ENCODE results near the gene GAS7.

DNA sequence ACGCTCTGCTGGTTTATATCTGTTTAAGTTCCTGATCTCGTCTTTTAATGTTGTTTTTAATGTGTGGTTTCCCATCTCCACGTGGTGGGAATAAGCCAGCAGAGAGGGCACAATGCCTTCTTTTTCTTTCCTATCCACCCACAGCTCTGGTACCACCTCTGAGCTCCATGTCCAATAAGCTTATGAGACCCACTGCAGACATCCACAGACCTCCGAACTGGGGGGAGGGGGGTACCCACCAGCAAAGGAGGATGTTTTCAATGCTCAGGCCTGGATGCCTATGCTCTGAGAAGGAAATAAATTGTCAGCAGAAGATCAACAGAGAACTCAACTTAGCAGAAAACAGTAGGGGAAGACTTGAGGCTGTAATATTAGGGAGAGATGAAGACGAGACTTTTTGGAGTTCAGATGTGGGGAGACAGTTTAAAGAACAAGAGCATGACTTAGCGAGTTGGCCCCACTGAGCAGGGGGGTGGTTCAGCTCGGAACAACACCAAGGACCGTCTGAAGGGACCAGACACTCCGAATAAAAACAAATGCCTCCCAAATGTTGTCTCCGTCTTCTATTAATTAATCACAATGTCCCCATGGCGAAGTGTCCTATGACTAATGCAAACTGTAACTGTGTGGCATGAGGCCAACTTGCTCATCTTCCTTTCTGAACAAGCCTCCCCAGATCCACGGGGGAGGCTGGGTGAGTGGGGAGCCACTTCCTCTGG lies 62.7 kb downstream of the GAS7 start:
- TF ChIP-seq, protein P1, sequence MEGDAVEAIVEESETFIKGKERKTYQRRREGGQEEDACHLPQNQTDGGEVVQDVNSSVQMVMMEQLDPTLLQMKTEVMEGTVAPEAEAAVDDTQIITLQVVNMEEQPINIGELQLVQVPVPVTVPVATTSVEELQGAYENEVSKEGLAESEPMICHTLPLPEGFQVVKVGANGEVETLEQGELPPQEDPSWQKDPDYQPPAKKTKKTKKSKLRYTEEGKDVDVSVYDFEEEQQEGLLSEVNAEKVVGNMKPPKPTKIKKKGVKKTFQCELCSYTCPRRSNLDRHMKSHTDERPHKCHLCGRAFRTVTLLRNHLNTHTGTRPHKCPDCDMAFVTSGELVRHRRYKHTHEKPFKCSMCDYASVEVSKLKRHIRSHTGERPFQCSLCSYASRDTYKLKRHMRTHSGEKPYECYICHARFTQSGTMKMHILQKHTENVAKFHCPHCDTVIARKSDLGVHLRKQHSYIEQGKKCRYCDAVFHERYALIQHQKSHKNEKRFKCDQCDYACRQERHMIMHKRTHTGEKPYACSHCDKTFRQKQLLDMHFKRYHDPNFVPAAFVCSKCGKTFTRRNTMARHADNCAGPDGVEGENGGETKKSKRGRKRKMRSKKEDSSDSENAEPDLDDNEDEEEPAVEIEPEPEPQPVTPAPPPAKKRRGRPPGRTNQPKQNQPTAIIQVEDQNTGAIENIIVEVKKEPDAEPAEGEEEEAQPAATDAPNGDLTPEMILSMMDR (IDR thresholded peaks at IDR 0.05) = no peak
- TF ChIP-seq, protein P2, sequence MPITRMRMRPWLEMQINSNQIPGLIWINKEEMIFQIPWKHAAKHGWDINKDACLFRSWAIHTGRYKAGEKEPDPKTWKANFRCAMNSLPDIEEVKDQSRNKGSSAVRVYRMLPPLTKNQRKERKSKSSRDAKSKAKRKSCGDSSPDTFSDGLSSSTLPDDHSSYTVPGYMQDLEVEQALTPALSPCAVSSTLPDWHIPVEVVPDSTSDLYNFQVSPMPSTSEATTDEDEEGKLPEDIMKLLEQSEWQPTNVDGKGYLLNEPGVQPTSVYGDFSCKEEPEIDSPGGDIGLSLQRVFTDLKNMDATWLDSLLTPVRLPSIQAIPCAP (CRISPR knock-in tag; IDR thresholded peaks at IDR 0.05) = no peak
- TF ChIP-seq ZNF121 (CRISPR knock-in tag; IDR thresholded peaks at IDR 0.05) = no peak

All from WTC11 (cell line).